B cell (primary cell): ENCODE data around the gene SEC14L1.
"Not testable (repeated sequence)": the region's sequence is repeated elsewhere in the genome, so short reads cannot be mapped to it uniquely, and the experiment has no call there.

Experiments
- EZH2 ChIP-seq: IDR thresholded peaks from 2 replicates; pipeline ENCODE4 v1.6.1; 2012; ENCODE audit warnings: borderline replicate concordance, low read depth, mild to moderate bottlenecking, moderate library complexity, low read length; ENCODE audit not compliant: insufficient read depth, poor library complexity, severe bottlenecking
- TF ChIP-seq, protein P1 (sequence below): fragments of 200-600 bp; IDR thresholded peaks from one replicate; pipeline ENCODE4 v1.8.0; 2022; ENCODE audit warnings: antibody characterized with exemption, mild to moderate bottlenecking

GRCh38 chr17:77157766-77158165 lies 17.0 kb downstream of the SEC14L1 start:
- TF ChIP-seq, protein P1, sequence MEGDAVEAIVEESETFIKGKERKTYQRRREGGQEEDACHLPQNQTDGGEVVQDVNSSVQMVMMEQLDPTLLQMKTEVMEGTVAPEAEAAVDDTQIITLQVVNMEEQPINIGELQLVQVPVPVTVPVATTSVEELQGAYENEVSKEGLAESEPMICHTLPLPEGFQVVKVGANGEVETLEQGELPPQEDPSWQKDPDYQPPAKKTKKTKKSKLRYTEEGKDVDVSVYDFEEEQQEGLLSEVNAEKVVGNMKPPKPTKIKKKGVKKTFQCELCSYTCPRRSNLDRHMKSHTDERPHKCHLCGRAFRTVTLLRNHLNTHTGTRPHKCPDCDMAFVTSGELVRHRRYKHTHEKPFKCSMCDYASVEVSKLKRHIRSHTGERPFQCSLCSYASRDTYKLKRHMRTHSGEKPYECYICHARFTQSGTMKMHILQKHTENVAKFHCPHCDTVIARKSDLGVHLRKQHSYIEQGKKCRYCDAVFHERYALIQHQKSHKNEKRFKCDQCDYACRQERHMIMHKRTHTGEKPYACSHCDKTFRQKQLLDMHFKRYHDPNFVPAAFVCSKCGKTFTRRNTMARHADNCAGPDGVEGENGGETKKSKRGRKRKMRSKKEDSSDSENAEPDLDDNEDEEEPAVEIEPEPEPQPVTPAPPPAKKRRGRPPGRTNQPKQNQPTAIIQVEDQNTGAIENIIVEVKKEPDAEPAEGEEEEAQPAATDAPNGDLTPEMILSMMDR: not testable (repeated sequence)
- TF ChIP-seq EZH2: not testable (repeated sequence)
